OCI-LY1 (cell line): Measurements from ENCODE around the gene PPP1R14D.

Experiments used
- H2AFZ ChIP-seq: fragments of 200-600 bp; sonication (generic), shearing (Covaris generic); 2 replicates; pipeline ENCODE4 v1.6.0; 2014; ENCODE audit warnings: antibody characterized with exemption, mild to moderate bottlenecking, low read length
- H3F3A ChIP-seq: fragments of 200-600 bp; sonication (generic), shearing (Covaris generic); 2 replicates; pipeline ENCODE4 v1.6.0; 2014; ENCODE audit warnings: mild to moderate bottlenecking, antibody characterized with exemption, low read length, moderate library complexity; ENCODE audit not compliant: insufficient read depth
- H3K27ac ChIP-seq: fragments of 200-600 bp; sonication (generic); 2 replicates; pipeline ENCODE4 v1.5.1; 2014; ENCODE audit warnings: low read length, mixed run types, mild to moderate bottlenecking, low read depth; ENCODE audit not compliant: poor library complexity, severe bottlenecking
- H3K27me3 ChIP-seq: fragments of 200-600 bp; sonication (generic); 2 replicates; pipeline ENCODE4 v1.6.0; 2014; ENCODE audit warnings: antibody characterized with exemption, mild to moderate bottlenecking, low read length, moderate library complexity; ENCODE audit not compliant: insufficient read depth
- H3K36me3 ChIP-seq: fragments of 200-600 bp; sonication (generic); 2 replicates; pipeline ENCODE4 v1.6.1; 2014; ENCODE audit warnings: mild to moderate bottlenecking, antibody characterized with exemption, low read length, moderate library complexity, mixed read lengths; ENCODE audit not compliant: insufficient read depth
- H3K4me1 ChIP-seq: fragments of 200-600 bp; sonication (generic); 2 replicates; pipeline ENCODE4 v1.5.1; 2014; ENCODE audit warnings: mild to moderate bottlenecking, low read length, moderate library complexity; ENCODE audit not compliant: insufficient read depth, severe bottlenecking
- H3K4me2 ChIP-seq: fragments of 200-600 bp; sonication (generic), shearing (Covaris generic); 2 replicates; pipeline ENCODE4 v1.6.1; 2014; ENCODE audit warnings: low read length
- H3K4me3 ChIP-seq: fragments of 200-600 bp; sonication (generic); 2 replicates; pipeline ENCODE4 v1.5.1; 2014; ENCODE audit warnings: low read length, low read depth, mild to moderate bottlenecking, mixed read lengths; ENCODE audit not compliant: poor library complexity, severe bottlenecking
- H3K79me2 ChIP-seq: fragments of 200-600 bp; shearing (Covaris generic); 2 replicates; pipeline ENCODE4 v1.6.1; 2016; ENCODE audit warnings: mixed run types, low read length, mixed read lengths; ENCODE audit not compliant: insufficient read depth
- H3K9ac ChIP-seq: fragments of 200-600 bp; sonication (generic), shearing (Covaris generic); 2 replicates; pipeline ENCODE4 v1.6.1; 2014; ENCODE audit warnings: mild to moderate bottlenecking, low read length, mixed read lengths
- H3K9me2 ChIP-seq: fragments of 200-600 bp; sonication (generic), shearing (Covaris generic); 2 replicates; pipeline ENCODE4 v1.6.1; 2014; ENCODE audit warnings: low read depth, mild to moderate bottlenecking, low read length, mixed read lengths
- H3K9me3 ChIP-seq: fragments of 200-600 bp; shearing (Covaris generic); 2 replicates; pipeline ENCODE4 v1.6.1; 2014; ENCODE audit warnings: low read length, mixed read lengths
- H4K20me1 ChIP-seq: fragments of 200-600 bp; sonication (generic), shearing (Covaris generic); 2 replicates; pipeline ENCODE4 v1.6.0; 2016; ENCODE audit warnings: mild to moderate bottlenecking, low read length; ENCODE audit not compliant: insufficient read depth
- CTCF ChIP-seq: fragments of 200-600 bp; sonication (generic), shearing (Covaris generic); IDR thresholded peaks from 2 replicates; pipeline ENCODE4 v1.5.1; 2017; ENCODE audit warnings: mild to moderate bottlenecking, antibody characterized with exemption, low read length, moderate library complexity, mixed read lengths
- EZH2 ChIP-seq: fragments of 200-600 bp; sonication (generic), shearing (Covaris generic); IDR thresholded peaks from 2 replicates; pipeline ENCODE4 v1.8.0; 2017; ENCODE audit warnings: borderline replicate concordance, mixed run types, mild to moderate bottlenecking, antibody characterized with exemption, low read length, moderate library complexity, mixed read lengths

PPP1R14D gene

GRCh38 chr15:40857601-40858341, 29.3 kb upstream of the PPP1R14D start:
- Histone ChIP-seq H3K79me2 (no peaks in the 10 kb centered on the region), H3K9ac (no peak overlapping the region), H3K36me3 (peaks cover 14% of the 10 kb centered on the region; the same call in 1 of the 2 replicates), H4K20me1 (no peaks in the 10 kb centered on the region), H3K9me3 (no peaks in the 10 kb centered on the region), H3K4me3 (no peak overlapping the region), H3K27ac (no peak overlapping the region), H3K4me2 (no peak overlapping the region), H3K27me3 (no peaks in the 10 kb centered on the region), H3F3A (no peaks in the 10 kb centered on the region), H3K9me2 (no peaks in the 10 kb centered on the region), H2AFZ (no peak overlapping the region), H3K4me1 (peaks cover 4% of the 10 kb centered on the region)
- TF ChIP-seq CTCF (peak; percentile 94), EZH2 (no peak)

- Histone ChIP-seq H3K27me3 (no peaks in the 10 kb centered on the region), H3K9ac (no peak overlapping the region), H3K79me2 (no peaks in the 10 kb centered on the region), H3K27ac (no peak overlapping the region), H3K9me2 (no peaks in the 10 kb centered on the region), H3K4me1 (peaks cover 4% of the 10 kb centered on the region), H3K36me3 (peaks cover 14% of the 10 kb centered on the region; the same call in 1 of the 2 replicates), H3F3A (no peaks in the 10 kb centered on the region), H4K20me1 (no peaks in the 10 kb centered on the region), H3K4me3 (no peak overlapping the region), H2AFZ (no peak overlapping the region), H3K9me3 (no peaks in the 10 kb centered on the region), H3K4me2 (no peak overlapping the region)
- TF ChIP-seq CTCF: no peak
- TF ChIP-seq EZH2: no peak
Observed at GRCh38 chr15:40856746-40857145, 28.2 kb upstream of the PPP1R14D start.

GRCh38 chr15:40855706-40856234, 27.3 kb upstream of the PPP1R14D start:
- Histone ChIP-seq H3K4me3 (no peak overlapping the region), H3F3A (no peaks in the 10 kb centered on the region), H3K27me3 (no peaks in the 10 kb centered on the region), H3K79me2 (no peaks in the 10 kb centered on the region), H3K4me1 (peaks cover 4% of the 10 kb centered on the region), H3K4me2 (no peak overlapping the region), H3K27ac (no peak overlapping the region), H4K20me1 (no peaks in the 10 kb centered on the region), H3K9me3 (no peaks in the 10 kb centered on the region), H3K9me2 (no peaks in the 10 kb centered on the region), H2AFZ (no peak overlapping the region), H3K9ac (no peak overlapping the region), H3K36me3 (peaks cover 14% of the 10 kb centered on the region; the same call in 1 of the 2 replicates)
- TF ChIP-seq EZH2 (no peak), CTCF (no peak)
